H1 (cell line): ENCODE data around the gene DYNLT1. TPM values are rescaled to one million over a fixed set of nuclear protein-coding genes. Genes with fewer than 3 reads are reported as not detected.

Experiments used
- CBX8 ChIP-seq: fragments of 300-800, 300-1000 bp; sonication (generic); IDR thresholded peaks from 2 replicates; pipeline ENCODE4 v1.7.1; 2016; ENCODE audit warnings: low read depth, low read length, borderline replicate concordance
- CTBP2 ChIP-seq: IDR thresholded peaks from 2 replicates; pipeline ENCODE4 v1.7.0; 2011; ENCODE audit warnings: borderline replicate concordance, mild to moderate bottlenecking, moderate library complexity, mixed read lengths, low read length; ENCODE audit not compliant: insufficient read depth, insufficient read length
- EGR1 ChIP-seq: IDR thresholded peaks from 2 replicates; pipeline ENCODE4 v1.6.1; 2011; ENCODE audit warnings: low read depth, low read length, borderline replicate concordance
- JUND ChIP-seq: IDR thresholded peaks from 2 replicates; pipeline ENCODE4 v1.6.1; 2011; ENCODE audit warnings: mild to moderate bottlenecking, improper control_type of control experiment, low read length
- POLR2AphosphoS5 ChIP-seq: IDR thresholded peaks from 2 replicates; pipeline ENCODE4 v1.6.1; 2011; ENCODE audit warnings: low read depth, low read length
- POU5F1 ChIP-seq: IDR thresholded peaks from 2 replicates; pipeline ENCODE4 v1.6.1; 2011; ENCODE audit warnings: low read depth, mild to moderate bottlenecking, low read length, moderate library complexity
- SP1 ChIP-seq: IDR thresholded peaks from 2 replicates; pipeline ENCODE4 v1.6.1; 2011; ENCODE audit warnings: low read depth, low read length
- SRF ChIP-seq: IDR thresholded peaks from 2 replicates; pipeline ENCODE4 v1.6.1; 2011; ENCODE audit warnings: mild to moderate bottlenecking, low read depth, low read length, moderate library complexity
- polyA plus RNA-seq, 7 experiments: library from polyadenylated mRNA; depleted of rRNA in 3 of 7; stranded (reverse) in 5 of 7; unstranded in 2 of 7; fragments of >200 nt in 5 of 7; fragments of 200-250 nt in 2 of 7; gene quantifications; 1 replicate in 5 of 7; 2 replicates in 1 of 7; 4 replicates in 1 of 7; pipeline versions ENCODE4 v1.2.1 to v1.2.3, GENCODE V29; 2011 to 2013; ENCODE audit warnings: missing spikeins in 2 of 7, mixed read lengths in 2 of 7
- total RNA-seq: library from RNA; stranded (reverse); fragmentation: NEBNext Ultra II Directional; extraction: Animal tissue kit (Norgen Biotek cat#: 25700); gene quantifications from 2 replicates; pipeline ENCODE4 v1.2.1, GENCODE V29; 2021
- TF ChIP-seq, protein P1 (sequence below): fragments of 300-600 bp; sonication (generic); IDR thresholded peaks from 2 replicates; pipeline ENCODE4 v1.7.1; 2012; ENCODE audit warnings: low read length, moderate library complexity, mild to moderate bottlenecking, inconsistent platforms; ENCODE audit not compliant: insufficient replicate concordance
- TF ChIP-seq, protein P2 (sequence below): IDR thresholded peaks from 2 replicates; pipeline ENCODE4 v1.6.1; 2012; ENCODE audit warnings: inconsistent platforms

DYNLT1 gene
- total and polyA plus RNA-seq, 2 of the 8 experiments (the other 6 are each of a cell fraction or from before 2014, with no cell fraction given), result 119 to 245 TPM

DNA sequence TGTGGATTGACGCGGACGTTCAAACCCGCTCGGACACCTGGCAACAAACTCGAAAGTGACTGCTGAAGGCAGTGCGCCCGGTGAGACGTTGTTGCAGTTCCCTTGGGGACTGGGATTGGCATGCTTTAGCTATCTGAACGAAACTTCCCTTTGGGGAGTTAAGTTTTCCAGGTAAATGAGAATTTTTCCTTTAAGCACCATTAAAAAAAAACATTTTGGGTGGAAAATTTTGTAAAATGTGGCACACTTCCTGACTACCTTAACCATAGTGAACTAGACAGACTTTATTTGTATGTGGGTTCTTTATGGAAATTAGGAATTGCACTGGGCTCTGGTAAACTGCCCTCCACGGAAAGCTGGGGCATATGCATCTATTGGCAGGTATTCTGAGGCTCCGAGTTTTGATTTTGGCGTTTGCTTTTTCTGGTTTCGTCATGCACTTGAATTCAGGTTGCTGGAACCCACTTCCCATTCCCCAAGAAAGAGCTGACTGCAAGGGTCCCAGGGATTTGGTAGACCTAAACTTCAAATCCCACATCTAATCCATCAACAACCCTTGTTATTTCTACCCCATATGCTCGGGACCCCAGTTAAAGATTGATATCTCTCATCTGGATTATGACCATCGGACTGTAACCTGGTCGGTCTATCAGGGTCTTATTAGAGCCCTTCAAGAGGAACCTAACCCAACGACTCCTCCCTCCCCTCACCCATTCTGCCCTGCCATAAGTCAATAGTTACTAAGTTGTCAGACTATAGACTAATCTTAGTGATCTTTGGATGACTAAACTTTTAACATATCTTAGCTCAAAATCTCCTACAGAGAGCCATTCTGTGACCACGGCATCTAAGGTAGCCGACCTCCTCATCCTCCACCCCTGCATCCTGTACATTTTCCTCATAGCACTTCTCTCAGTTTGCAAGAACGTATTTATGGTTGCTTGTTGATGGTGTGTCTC lies 800 bp upstream of the DYNLT1 start (continued):
- no peak for TF ChIP-seq POU5F1
- TF ChIP-seq, protein P1, sequence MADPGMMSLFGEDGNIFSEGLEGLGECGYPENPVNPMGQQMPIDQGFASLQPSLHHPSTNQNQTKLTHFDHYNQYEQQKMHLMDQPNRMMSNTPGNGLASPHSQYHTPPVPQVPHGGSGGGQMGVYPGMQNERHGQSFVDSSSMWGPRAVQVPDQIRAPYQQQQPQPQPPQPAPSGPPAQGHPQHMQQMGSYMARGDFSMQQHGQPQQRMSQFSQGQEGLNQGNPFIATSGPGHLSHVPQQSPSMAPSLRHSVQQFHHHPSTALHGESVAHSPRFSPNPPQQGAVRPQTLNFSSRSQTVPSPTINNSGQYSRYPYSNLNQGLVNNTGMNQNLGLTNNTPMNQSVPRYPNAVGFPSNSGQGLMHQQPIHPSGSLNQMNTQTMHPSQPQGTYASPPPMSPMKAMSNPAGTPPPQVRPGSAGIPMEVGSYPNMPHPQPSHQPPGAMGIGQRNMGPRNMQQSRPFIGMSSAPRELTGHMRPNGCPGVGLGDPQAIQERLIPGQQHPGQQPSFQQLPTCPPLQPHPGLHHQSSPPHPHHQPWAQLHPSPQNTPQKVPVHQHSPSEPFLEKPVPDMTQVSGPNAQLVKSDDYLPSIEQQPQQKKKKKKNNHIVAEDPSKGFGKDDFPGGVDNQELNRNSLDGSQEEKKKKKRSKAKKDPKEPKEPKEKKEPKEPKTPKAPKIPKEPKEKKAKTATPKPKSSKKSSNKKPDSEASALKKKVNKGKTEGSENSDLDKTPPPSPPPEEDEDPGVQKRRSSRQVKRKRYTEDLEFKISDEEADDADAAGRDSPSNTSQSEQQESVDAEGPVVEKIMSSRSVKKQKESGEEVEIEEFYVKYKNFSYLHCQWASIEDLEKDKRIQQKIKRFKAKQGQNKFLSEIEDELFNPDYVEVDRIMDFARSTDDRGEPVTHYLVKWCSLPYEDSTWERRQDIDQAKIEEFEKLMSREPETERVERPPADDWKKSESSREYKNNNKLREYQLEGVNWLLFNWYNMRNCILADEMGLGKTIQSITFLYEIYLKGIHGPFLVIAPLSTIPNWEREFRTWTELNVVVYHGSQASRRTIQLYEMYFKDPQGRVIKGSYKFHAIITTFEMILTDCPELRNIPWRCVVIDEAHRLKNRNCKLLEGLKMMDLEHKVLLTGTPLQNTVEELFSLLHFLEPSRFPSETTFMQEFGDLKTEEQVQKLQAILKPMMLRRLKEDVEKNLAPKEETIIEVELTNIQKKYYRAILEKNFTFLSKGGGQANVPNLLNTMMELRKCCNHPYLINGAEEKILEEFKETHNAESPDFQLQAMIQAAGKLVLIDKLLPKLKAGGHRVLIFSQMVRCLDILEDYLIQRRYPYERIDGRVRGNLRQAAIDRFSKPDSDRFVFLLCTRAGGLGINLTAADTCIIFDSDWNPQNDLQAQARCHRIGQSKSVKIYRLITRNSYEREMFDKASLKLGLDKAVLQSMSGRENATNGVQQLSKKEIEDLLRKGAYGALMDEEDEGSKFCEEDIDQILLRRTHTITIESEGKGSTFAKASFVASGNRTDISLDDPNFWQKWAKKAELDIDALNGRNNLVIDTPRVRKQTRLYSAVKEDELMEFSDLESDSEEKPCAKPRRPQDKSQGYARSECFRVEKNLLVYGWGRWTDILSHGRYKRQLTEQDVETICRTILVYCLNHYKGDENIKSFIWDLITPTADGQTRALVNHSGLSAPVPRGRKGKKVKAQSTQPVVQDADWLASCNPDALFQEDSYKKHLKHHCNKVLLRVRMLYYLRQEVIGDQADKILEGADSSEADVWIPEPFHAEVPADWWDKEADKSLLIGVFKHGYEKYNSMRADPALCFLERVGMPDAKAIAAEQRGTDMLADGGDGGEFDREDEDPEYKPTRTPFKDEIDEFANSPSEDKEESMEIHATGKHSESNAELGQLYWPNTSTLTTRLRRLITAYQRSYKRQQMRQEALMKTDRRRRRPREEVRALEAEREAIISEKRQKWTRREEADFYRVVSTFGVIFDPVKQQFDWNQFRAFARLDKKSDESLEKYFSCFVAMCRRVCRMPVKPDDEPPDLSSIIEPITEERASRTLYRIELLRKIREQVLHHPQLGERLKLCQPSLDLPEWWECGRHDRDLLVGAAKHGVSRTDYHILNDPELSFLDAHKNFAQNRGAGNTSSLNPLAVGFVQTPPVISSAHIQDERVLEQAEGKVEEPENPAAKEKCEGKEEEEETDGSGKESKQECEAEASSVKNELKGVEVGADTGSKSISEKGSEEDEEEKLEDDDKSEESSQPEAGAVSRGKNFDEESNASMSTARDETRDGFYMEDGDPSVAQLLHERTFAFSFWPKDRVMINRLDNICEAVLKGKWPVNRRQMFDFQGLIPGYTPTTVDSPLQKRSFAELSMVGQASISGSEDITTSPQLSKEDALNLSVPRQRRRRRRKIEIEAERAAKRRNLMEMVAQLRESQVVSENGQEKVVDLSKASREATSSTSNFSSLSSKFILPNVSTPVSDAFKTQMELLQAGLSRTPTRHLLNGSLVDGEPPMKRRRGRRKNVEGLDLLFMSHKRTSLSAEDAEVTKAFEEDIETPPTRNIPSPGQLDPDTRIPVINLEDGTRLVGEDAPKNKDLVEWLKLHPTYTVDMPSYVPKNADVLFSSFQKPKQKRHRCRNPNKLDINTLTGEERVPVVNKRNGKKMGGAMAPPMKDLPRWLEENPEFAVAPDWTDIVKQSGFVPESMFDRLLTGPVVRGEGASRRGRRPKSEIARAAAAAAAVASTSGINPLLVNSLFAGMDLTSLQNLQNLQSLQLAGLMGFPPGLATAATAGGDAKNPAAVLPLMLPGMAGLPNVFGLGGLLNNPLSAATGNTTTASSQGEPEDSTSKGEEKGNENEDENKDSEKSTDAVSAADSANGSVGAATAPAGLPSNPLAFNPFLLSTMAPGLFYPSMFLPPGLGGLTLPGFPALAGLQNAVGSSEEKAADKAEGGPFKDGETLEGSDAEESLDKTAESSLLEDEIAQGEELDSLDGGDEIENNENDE, result no peak
- TF ChIP-seq POLR2AphosphoS5, result no peak
- no peak for TF ChIP-seq CTBP2
- TF ChIP-seq SP1, result no peak
- no peak for TF ChIP-seq JUND
- no peak for TF ChIP-seq CBX8
- no peak for TF ChIP-seq SRF
- no peak for TF ChIP-seq EGR1
- TF ChIP-seq, protein P2, sequence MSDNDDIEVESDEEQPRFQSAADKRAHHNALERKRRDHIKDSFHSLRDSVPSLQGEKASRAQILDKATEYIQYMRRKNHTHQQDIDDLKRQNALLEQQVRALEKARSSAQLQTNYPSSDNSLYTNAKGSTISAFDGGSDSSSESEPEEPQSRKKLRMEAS, result no peak
- TF ChIP-seq, all 59 proteins: peak for 0
